NCI-H187 (cell line): ENCODE results near the gene CDC42BPB.

Experiments used
- DNase-seq, 2 experiments: peaks; one replicate each; lab custom pipeline; 2025; lab: John Stamatoyannopoulos, UW

CDC42BPB gene

DNA sequence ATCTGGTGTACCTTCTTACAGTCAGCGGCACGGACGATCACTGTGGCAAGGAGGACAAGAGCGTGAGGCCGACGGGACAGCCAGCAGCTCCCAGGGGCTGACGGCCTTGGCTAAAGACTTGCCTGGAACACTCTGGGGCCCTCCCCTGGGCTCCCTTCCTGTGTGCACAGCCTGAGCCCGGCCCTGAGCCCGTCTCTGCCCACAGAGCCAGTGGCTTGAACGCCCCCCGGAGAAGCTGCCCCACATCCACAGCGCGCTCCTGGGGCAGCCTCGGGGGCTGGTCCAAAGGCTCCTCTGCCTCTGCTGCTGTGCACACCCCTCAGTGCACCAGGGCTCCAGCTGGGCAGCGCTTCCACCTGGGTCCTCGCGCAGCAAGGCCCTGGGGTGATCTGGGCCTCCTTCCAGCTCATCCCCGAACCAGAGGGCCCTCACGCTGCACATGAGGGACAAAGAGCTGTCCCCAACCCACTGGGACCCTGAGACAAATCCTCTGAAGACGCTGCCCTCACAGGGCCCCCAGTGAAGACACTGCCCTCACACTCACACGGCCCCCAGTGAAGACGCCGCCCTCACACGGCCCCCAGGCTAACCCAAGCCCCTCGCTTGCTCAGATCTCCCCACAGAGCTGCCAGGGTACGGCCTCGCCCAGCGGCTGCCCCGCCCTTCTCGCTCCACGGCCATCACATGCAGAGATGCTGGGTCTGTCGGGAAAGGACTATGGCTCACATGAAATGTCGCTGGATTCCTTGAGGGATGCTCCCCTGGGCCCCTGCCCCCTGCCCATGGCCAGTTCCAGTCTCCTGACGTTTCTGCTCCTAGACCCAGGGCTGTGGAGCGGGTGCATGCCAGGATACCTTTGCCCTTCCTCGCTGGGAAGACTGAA lies 112.7 kb downstream of the CDC42BPB start:
- DNase-seq, result no peak

- DNase-seq, result no peak
Observed at GRCh38 chr14:102943979-102944378, 113.4 kb downstream of the CDC42BPB start.

DNA sequence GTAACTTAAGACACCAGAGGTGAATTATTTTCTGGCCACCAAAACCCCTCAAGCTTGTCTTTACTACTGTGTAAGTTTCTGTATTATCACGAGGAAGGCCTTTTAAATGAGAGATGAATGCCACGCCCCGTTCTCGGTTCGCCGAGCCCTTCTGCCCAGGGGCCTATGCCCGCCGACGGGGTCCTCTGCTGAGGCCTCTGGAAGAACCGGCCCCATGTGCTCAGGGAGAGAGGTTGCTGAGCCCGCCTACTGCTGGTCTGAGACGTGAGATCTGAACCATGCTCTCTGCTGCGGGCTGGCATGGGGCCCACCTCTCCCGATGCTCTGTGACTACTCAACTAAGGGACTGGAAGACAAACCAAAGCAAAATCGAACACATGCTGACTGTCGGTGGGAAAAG lies 113.9 kb downstream of the CDC42BPB start:
- no peak for DNase-seq

DNA sequence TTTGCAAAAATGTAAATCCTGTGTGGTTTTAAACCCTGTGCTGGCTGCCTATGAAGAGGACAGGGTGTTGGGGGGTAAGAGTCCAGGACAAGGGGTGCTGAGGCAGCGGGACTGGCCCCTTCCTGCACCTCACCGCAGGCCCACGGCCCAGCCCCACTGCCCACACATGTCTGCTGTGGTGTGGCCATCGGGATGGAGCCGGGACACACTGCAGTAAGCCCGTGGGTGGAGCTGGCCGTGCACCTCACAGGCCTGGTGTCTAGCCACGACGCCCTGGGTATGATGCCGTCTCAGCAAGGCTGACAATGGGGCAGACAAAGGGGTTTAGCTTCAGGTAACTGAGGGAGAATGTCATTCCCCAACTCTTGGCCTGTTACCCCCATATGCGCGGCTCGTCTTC lies 115.3 kb downstream of the CDC42BPB start:
- no peak for DNase-seq

DNA sequence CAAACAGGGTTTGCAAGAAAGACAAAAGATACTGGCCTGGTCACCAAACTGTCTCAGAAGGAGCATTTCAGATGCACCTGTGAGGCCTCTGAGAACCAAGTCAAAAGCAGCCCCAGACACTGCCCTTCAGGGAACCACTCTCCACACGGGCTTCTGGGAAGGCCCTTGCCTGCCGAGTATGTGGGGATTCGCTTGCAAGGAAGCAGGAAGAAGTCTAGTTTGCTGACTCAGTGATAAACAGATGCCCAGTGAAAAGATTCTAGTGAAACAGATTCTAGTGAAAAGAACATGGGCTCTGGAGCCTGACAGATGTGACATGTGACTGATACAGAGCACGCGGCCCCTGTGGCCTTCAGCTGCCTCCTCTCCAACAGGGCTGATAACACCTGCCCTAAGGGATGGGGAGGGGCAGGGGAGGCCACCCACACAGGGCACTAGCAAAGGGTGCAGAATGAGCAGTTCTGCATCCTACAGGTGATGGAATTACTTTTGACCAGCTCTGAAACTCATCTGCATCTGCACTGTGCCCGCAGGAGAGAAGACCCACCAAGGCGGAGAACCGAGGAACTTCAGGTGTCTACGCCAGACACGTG lies 115.8 kb downstream of the CDC42BPB start:
- DNase-seq, result no peak

- DNase-seq, result no peak
Observed at GRCh38 chr14:102940729-102941362, 116.5 kb downstream of the CDC42BPB start.

DNA sequence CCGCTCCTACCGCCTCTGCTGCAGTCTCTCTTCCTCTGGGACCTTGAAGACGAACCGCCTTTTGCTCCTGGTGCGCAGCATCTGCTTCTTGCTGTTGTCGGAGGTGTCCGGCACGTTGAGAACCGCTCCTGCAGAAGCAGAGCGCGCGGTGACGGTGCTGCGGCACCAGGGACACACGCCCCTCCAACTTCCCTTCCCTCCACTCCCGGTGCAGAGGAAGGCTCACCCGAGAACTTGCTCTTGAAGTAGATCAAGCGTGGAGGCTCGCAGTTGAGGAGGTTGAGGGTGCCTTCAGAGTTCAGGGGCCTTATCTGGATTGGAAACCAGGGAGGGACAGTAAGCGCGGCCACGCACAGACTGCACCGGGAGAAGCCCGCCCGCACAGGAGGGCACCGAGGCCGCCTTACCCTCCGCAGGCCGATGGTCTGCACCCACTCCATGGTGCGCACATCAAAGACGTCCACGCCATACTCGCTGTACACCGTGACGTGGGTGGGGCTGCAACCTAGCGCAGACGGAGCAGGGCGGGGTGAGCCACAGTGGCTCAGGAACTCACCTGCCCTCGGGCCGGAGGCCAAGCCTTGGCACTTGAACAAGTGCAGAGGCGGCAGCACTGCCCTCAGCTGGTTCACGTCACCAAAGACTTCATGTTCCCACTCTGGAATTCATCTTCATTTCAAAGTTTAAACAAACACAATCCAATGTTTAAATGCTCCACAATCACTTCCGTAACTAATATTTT lies 117.4 kb downstream of the CDC42BPB start:
- DNase-seq, result no peak

DNA sequence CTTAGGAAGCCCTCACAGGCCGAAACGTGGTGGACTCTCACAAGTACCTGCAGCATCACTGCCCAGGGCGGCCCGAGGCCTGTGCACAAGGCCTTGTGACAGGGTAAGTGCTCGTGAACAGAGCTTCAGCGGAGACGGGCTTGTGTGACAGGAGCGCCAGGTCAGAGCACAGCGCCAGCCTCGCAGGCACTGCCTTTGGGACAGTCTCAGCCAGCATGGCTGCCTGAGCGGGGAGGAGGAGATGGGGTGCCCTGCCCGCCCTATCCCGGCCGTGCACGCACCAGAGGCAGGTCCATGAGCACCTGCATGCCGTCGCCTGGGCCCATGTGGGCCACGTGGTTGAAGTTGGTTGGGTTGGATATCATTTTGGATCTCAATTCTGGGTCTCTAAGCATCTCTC lies 118.0 kb downstream of the CDC42BPB start:
- no peak for DNase-seq

DNA sequence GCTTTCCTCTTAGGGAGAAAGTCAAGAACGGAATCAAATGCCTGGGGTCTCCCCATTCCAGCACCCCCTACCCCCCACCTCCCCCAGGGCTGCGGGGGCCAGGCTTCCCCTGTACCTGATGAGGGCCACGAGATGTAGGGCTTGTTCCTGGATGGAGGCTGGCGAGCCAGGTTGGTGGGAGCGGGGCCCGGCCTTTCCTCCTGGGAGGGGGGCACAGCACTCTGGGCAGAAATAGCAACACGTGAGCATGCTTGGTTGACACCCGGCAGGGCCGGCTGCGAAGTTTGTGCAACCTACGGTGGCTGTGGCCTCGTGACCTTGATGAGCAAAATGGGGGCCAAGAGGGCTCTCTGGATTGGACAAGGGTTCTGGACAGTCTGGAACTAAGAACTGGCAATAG lies 119.2 kb downstream of the CDC42BPB start:
- DNase-seq, result no peak

DNA sequence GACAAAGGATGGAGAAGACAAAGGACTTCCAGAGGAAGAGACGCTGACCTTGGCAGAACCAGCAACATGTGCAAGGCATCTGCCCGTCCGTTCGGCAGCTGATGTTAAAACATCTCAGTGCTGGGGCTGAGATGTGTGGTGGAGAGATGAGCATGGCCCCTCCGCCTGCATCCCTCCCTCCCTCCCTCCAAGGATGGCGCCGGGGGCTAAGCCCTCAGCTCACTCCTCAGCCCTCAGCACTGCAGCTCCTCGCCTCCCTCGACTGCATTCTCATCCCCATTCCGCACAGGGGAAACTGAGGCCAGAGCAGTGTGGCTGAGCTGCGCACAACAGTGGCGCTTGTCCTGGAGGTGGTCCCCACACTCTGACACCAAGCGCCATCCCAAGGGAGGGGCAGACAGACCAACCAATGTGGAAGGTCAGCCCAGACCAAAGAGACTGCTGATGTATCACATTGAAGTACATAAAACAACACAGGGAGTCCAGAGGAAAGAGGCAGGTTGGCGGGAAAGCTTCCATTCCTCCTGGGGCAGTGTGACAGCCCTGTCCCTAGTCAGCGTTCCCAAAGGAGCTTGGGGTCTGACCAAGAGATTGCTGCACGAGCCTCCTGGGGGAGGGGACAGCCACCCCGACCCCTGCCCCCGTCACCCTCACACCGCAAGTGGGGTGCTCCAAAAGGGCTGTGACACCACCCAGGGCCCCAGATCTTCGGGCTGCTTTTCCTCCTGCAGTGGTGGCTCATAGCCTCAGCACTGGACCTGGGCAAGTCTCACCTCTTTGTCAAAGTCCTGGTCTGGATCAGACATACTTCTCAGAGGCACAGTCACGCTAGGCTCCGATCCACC lies 119.8 kb downstream of the CDC42BPB start:
- no peak for DNase-seq

DNA sequence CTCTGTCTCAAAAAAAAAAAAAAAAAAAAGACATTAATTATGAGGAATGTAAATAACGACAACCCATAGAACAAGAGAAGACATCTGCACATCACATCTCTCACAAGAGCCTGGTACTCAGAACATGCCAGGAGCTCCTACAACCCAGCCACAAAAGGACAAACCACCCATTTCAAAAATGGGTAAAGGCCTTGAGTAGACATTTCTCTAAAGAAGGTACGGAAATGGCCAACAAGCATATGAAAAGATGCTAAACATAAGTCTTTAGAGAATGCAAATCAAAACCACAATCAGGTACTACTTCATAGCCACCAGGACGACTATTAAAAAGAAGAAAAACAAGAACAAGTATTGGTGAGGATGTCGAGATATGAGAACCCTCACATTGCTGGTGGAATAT lies 121.6 kb downstream of the CDC42BPB start:
- no peak for DNase-seq

- DNase-seq, result no peak
Observed at GRCh38 chr14:102933618-102934231, 123.6 kb downstream of the CDC42BPB start.

DNA sequence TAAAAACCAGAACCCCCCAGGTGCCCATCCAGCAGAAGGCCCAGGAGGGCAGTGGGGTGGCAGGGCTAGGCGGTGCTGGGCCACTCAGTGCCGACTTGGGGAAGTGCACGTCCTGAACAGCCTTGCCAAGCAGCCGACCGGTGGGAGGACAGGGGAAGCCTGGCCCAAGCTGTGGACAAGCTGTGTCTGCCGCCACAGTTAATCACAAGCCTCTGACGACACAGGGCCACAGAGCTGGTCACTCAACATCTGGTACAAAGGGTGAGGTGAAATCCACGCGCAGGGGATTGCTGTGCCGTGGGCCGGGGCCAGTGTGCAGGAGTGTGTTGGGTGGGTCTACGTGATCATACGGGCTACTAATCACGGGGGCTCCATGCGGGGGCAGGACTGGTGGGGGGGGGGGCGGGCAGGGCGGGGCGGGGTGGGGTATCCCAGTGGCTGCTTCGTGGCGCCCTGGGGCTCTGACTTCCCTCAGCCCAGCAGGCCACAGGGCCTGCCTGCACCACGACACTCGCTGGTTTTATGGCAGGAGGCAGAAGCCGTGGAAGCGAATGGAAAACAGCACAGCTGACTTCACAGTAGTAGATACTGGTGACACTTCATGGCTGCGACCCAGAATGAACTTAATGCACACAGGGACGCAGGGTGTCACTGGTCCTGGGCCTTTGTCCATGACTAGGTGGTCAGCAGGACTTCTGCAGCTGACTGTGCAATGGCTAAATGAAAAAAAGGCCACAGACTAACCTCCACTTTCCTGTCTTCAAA lies 124.7 kb downstream of the CDC42BPB start:
- DNase-seq, result no peak

DNA sequence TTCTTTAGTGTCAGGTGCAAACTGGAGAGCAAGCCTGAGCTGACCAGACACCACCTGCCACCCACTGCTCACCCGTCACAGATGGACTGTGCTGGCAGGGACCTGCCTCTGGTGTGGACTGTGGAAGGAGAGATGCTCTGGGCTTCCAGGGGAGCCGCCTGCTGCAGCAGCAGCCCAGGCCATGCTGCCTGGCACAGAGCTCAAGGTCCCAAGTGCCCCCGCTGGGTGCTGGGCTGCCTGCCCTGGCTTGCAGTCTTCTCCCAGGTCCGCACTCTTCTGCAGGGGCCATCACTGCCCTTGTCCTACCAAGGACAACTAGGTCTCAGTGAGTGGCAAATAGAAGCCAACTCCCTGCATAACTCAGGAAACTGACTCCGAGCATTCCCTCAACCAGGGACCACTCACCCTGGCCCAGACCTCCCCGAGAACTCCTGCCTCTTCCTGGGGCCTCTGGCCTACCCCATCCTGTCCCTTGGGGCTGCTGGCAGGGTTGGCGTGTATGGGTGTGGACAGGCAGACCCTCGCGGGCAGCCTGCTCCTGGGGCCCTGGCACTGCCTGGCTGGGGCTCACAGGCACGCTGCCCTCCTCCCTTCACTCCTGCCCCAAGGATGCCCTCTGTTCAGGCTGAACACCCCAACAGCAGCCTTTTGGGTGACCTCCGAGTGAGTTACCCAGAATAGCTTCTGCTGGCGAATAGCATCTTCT lies 125.6 kb downstream of the CDC42BPB start:
- DNase-seq, result no peak

DNA sequence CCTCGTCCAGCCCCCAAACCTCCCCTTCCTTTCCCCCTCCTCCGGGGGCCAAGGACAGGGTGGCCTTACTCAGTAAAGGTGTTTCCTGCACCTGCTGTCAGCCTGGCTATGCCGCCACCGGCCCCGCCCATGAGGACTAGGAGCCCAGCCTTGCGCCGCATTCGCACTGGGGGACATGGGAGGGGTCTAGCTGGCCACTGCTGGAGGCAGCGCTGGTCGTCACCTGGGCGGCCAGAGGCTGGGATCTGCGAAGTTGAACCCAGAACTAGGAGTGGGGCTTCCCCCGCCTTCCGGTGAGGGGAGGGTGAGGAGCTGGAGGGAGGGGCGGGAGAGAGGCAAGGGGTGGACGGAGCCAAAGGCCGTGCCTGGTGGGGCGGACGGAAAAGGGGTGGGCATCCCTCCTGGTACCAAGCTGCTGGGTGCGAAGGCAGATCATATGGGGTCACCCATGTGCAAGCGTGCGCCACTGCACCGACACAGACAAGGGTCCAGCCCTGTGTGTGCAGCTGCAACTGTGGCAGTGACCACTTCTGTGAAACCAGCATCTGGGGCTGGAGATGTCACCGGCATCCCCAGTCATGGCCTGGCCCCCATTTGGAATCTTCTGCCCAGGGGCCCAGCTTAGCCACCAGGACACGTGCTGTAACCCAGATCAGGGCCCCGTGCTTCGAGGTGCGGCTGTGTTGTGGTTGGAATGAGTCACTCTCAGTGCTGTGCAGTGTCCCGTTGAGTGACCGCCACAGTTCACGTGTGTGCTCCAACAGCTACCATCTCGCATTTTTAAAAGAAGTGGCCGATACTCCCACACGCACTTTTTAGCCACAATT lies 126.4 kb downstream of the CDC42BPB start:
- DNase-seq, result no peak

DNA sequence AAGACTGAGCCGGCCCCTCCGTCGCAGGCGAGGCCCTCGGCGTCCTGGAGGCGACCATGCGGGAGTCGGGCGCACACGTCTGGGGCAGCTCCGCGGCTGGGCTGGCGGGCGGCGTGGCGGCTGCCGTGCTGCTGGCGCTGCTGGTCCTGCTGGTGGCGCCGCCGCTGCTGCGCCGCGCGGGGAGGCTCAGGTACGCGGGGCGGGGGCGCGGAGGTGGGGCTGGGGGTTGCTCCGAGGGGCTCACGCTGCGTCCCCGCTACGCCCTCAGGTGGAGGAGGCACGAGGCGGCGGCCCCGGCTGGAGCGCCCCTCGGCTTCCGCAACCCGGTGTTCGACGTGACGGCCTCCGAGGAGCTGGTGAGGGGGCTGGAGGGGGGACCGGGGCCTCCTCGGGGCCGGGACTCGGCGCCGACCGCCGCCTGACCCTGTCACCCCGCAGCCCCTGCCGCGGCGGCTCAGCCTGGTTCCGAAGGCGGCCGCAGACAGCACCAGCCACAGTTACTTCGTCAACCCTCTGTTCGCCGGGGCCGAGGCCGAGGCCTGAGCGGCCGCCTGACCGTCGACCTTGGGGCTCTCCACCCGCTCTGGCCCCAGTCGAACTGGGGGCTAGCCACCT lies 127.1 kb downstream of the CDC42BPB start:
- DNase-seq, result no peak

DNA sequence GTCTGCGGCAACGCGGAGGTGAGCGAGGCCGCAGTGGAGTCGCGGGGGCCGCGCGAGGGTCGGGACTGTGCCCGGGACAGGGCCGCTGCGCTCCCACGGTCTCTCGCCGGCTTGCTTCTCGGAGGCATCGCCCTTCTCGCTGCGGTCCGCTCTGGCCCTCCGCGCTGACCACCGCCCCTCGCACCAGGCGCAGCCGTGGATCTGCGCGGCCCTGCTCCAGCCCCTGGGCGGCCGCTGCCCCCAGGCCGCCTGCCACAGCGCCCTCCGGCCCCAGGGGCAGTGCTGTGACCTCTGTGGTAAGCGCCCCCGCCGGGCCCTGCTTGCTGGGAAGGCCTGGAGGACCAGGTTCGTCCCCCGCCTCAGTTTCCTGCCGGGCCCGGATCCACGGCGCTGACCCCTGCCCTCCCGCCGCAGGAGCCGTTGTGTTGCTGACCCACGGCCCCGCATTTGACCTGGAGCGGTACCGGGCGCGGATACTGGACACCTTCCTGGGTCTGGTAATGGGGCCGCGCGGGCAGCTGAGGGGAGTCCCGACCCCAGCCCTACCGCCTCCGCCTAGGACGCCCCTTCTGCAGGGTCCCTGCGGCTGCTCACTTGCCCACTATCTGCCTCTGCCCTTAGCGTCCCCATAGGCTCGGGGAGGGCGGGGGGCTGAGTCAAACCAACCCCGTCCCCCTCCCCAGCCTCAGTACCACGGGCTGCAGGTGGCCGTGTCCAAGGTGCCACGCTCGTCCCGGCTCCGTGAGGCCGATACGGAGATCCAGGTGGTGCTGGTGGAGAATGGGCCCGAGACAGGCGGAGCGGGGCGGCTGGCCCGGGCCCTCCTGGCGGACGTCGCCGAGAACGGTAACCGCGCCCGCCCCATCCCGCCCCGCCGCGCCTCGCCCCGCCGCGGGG lies 127.9 kb downstream of the CDC42BPB start:
- DNase-seq, result no peak
